A673 (cell line): ENCODE measurements around the gene CLDN25. TPM values are rescaled to one million over a fixed set of nuclear protein-coding genes. Genes with fewer than 3 reads are reported as not detected.

Source experiments
- Bru-seq: library from RNA; stranded (reverse); fragments of 400-500 nt; gene quantifications from one replicate; lab custom pipeline; 2021; lab: Mats Ljungman, UMichigan
- BruChase-seq, 2 experiments: library from RNA; stranded (reverse); fragments of 400-500 nt; gene quantifications; one replicate each; lab custom pipeline; 2021; lab: Mats Ljungman, UMichigan
- BruUV-seq: library from RNA; stranded (reverse); fragments of 400-500 nt; replicated peaks from 2 replicates; lab custom pipeline; 2021; lab: Mats Ljungman, UMichigan
- CTCF ChIA-PET: fragments of 300-600 bp; sonication (Branson Sonifier 250); formaldehyde crosslinking; loops from one replicate; lab custom pipeline; 2022; ENCODE audit warnings: antibody characterized with exemption; lab: Charles Lee
- POLR2A ChIA-PET: fragments of 300-600 bp; sonication (Branson Sonifier 250); formaldehyde crosslinking; loops from one replicate; lab custom pipeline; 2022; ENCODE audit warnings: antibody characterized with exemption; ENCODE audit not compliant: low non-redundant PET; lab: Charles Lee
- DNase-seq: peaks from one replicate; pipeline ENCODE4 v3.0.0-alpha.2; 2015; ENCODE audit warnings: low spot score
- H3K27ac ChIP-seq: fragments of 200-600 bp; sonication (generic); 2 replicates; pipeline ENCODE4 v1.5.1; 2016; ENCODE audit warnings: mixed run types, low read depth, mild to moderate bottlenecking, mixed read lengths, antibody characterized with exemption, low read length; ENCODE audit not compliant: poor library complexity, severe bottlenecking
- H3K27me3 ChIP-seq: fragments of 200-600 bp; sonication (generic); replicated peaks from 2 replicates; pipeline ENCODE4 v1.6.1; 2017; ENCODE audit warnings: mixed run types, low read depth, mild to moderate bottlenecking, mixed read lengths, antibody characterized with exemption, low read length; ENCODE audit not compliant: insufficient read depth, poor library complexity
- H3K36me3 ChIP-seq: fragments of 200-600 bp; sonication (generic); 2 replicates; pipeline ENCODE4 v1.6.1; 2016; ENCODE audit warnings: mixed run types, mild to moderate bottlenecking, mixed read lengths, antibody characterized with exemption, low read length; ENCODE audit not compliant: insufficient read depth, poor library complexity, severe bottlenecking
- H3K4me1 ChIP-seq: fragments of 200-600 bp; sonication (generic); 2 replicates; pipeline ENCODE4 v1.6.1; 2017; ENCODE audit warnings: mixed run types, mild to moderate bottlenecking, mixed read lengths, antibody characterized with exemption, low read length; ENCODE audit not compliant: insufficient read depth, poor library complexity, severe bottlenecking
- H3K4me3 ChIP-seq: fragments of 200-600 bp; sonication (generic); 2 replicates; pipeline ENCODE4 v1.5.1; 2016; ENCODE audit warnings: low read depth, mixed run types, mild to moderate bottlenecking, mixed read lengths, low read length; ENCODE audit not compliant: poor library complexity, severe bottlenecking
- H3K9me3 ChIP-seq: fragments of 200-600 bp; sonication (generic); 2 replicates; pipeline ENCODE4 v1.6.1; 2016; ENCODE audit warnings: mixed run types, low read depth, mild to moderate bottlenecking, mixed read lengths, antibody characterized with exemption, low read length; ENCODE audit not compliant: poor library complexity, severe bottlenecking
- EZH2 ChIP-seq: fragments of 200-600 bp; sonication (generic); IDR thresholded peaks from 2 replicates; pipeline ENCODE4 v1.6.1; 2017; ENCODE audit warnings: borderline replicate concordance, low read depth, mild to moderate bottlenecking, mixed read lengths, antibody characterized with exemption, low read length; ENCODE audit not compliant: poor library complexity, severe bottlenecking
- intact Hi-C: fragments of 100-400 bp; cut with micrococcal nuclease; formaldehyde crosslinking; loops from one replicate; pipeline ENCODE4 v1.10.0; 2022; ENCODE audit not compliant: unreplicated experiment
- long read RNA-seq: library from polyadenylated mRNA; stranded (forward); transcript quantifications from one replicate; pipeline ENCODE4 v2.0.0, GENCODE V29; 2022
- total RNA-seq: library from RNA; stranded (reverse); gene quantifications from 2 replicates; pipeline ENCODE4 v1.2.3, GENCODE V29; 2021
- TF ChIP-seq, protein P1 (sequence below): fragments of 300-800, 200-600 bp; sonication (generic); conservative IDR thresholded peaks from 2 replicates; pipeline ENCODE4 v1.5.1; 2017; ENCODE audit warnings: low read depth, mild to moderate bottlenecking, antibody characterized with exemption, low read length, moderate library complexity, mixed read lengths

Gene CLDN25
- not detected in 2 replicates for total RNA-seq
- Bru-seq, nascent RNA, result not detected
- BruChase-seq, experiment 1, labeled RNA remaining after a 2-hour chase, result not detected
- BruChase-seq, experiment 2, labeled RNA remaining after a 6-hour chase, result not detected
- long read RNA-seq, result 0 reads

DNA sequence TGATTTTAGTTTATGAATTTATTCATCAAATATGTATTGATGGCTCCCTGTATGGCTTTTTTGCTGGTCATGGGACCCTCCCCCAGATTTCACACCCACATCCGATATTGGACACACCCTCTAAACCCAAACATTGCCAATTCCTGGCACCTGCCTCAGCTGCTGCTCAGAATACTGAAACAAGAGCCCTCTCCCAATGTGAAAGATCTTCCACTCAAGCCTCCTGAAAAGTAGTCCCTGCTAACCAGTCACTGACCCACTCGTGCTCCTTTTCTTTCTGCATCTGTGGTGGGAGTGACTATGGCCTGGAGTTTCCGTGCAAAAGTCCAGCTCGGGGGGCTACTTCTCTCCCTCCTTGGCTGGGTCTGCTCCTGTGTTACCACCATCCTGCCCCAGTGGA lies at the start of gene CLDN25:
TSS of gene CLDN25 (plus strand) at position 301 of the 400 bp plus-strand sequence. CDS start at position 301, 0 bp downstream.
- intact Hi-C loops, result loop anchor here (10.0 kb wide), 1 partner anchor 225 kb away; no protein-coding TSS in a partner anchor

DNA sequence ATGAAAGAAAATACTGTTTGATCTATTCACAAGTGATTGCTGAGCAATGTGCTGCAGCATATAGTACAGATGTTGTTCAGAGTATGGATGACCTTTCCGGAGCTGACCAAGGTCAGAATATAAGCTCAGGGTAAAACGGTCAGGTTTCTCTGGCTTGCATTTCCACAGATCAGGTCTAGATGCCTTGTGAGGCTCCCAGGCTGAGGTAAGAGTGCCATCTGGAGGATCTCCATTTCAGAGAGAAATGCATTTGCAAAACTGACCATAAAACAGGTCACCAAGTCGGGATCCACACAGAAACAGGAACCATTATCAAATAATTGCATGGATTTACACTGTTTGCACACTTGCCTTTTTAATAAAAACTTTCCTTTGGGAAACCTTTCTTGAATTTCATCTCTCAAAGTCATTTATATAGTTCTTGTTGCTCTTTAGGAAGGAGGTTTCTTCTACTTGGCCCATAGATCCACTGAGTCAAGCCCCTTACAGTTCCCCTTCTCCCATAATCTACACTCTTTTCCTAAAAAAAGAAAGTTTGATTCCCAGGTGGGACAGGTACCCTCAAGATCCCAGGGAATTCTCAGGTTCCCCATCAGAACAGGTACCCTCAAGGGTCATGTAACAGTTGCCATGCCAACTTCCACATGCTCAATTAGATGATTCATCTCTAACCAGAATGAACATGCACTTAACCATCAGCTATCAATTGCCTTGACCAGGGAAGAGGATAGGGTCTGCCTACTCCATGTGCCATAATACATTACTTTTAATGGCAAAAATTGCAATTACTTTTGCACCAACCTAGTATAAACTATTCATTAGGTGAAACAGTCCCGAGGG lies 48.5 kb upstream of the CLDN25 start:
- BruUV-seq, result no TSS peak
- intact Hi-C loops, result loop anchor here (1.0 to 10.0 kb wide), 2 partner anchors 176 to 426 kb away; no protein-coding TSS in a partner anchor
- DNase-seq, result peak; percentile 54
- ChIA-PET POLR2A (no interaction called here), CTCF (no interaction called here)
- peaks cover 18% of the 10 kb centered on the region for H3K36me3 ChIP-seq
- H3K4me3 ChIP-seq, result no peak overlapping the region
- TF ChIP-seq, protein P1, sequence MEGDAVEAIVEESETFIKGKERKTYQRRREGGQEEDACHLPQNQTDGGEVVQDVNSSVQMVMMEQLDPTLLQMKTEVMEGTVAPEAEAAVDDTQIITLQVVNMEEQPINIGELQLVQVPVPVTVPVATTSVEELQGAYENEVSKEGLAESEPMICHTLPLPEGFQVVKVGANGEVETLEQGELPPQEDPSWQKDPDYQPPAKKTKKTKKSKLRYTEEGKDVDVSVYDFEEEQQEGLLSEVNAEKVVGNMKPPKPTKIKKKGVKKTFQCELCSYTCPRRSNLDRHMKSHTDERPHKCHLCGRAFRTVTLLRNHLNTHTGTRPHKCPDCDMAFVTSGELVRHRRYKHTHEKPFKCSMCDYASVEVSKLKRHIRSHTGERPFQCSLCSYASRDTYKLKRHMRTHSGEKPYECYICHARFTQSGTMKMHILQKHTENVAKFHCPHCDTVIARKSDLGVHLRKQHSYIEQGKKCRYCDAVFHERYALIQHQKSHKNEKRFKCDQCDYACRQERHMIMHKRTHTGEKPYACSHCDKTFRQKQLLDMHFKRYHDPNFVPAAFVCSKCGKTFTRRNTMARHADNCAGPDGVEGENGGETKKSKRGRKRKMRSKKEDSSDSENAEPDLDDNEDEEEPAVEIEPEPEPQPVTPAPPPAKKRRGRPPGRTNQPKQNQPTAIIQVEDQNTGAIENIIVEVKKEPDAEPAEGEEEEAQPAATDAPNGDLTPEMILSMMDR, result peak; percentile 60
- no peak for TF ChIP-seq EZH2
- H3K4me1 ChIP-seq, result no peaks in the 10 kb centered on the region
- no peaks in the 10 kb centered on the region for H3K27me3 ChIP-seq
- H3K27ac ChIP-seq, result no peak overlapping the region
- no peaks in the 10 kb centered on the region for H3K9me3 ChIP-seq

More for the DNA sequence above, at the start of gene CLDN25:
- no peaks in the 10 kb centered on the region for H3K36me3 ChIP-seq
- H3K27ac ChIP-seq, result no peak within 1 kb of the TSS
- H3K27me3 ChIP-seq, result no peaks in the 10 kb centered on the region
- peaks cover 13% of the 10 kb centered on the region for H3K4me1 ChIP-seq
- CTCF ChIA-PET, result interaction anchor here (0.5 kb wide), 1 partner anchor 27 kb away, joined by 4 read pairs; no protein-coding TSS in a partner anchor
- no peak for TF ChIP-seq EZH2
- TF ChIP-seq, protein P1, result no peak
- DNase-seq, result no peak
- no peak within 1 kb of the TSS for H3K4me3 ChIP-seq
- BruUV-seq, result no TSS peak
- no peaks in the 10 kb centered on the region for H3K9me3 ChIP-seq
- POLR2A ChIA-PET, result no interaction called here

DNA sequence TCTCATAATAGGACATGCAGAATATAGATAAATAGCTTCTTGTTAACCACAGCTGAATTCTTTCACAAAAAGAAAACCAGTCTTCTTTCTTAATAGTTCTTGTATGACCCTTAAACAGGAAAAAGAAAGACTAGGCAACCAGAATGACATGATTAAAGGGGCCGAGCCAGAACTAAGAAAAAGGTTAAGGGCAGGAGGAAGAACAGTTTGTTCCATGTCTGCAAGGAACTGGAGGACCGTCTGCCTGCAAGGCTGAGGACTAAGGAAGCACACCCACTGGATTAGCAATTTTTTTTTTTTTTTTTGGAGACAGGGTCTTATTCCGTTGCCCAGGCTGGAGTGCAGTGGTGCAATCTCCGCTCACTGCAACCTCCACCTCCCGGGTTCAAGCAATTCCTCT lies 47.5 kb upstream of the CLDN25 start:
- Histone ChIP-seq H3K4me3 (no peak overlapping the region), H3K4me1 (no peaks in the 10 kb centered on the region), H3K27me3 (no peaks in the 10 kb centered on the region), H3K9me3 (no peaks in the 10 kb centered on the region), H3K27ac (no peak overlapping the region), H3K36me3 (peaks cover 18% of the 10 kb centered on the region)
- ChIA-PET CTCF (no interaction called here), POLR2A (no interaction called here)
- TF ChIP-seq, protein P1, result no peak
- TF ChIP-seq EZH2, result no peak
- intact Hi-C loops, result loop anchor here (10.0 kb wide), 1 partner anchor 177 kb away; no protein-coding TSS in a partner anchor
- BruUV-seq, result no TSS peak
- DNase-seq, result no peak
